ENCODE measurements around the gene VSIG10. TPM values are rescaled to one million over a fixed set of nuclear protein-coding genes. Genes with fewer than 3 reads are reported as not detected.

VSIG10 gene
- total RNA-seq, 1 experiment from 2014 or later = 97.4 TPM

GRCh38 chr12:118038137-118038536, 65.7 kb downstream of the VSIG10 start:
- H3K27ac ChIP-seq (ENCODE audit: insufficient read length, low read depth, low read length) = no peak overlapping the region
- peak overlapping the region; percentile 27 to 94 (median 73); a peak in 4 of 7 replicates for H3K27ac Mint-ChIP-seq
- H3K56ac ChIP-seq (ENCODE audit: insufficient read length, low read depth, low read length) = no peak overlapping the region
- no peaks in the 10 kb centered on the region for H3K9me3 ChIP-seq (ENCODE audit: control insufficient read depth, low read depth, low read length)
- H4K20me1 ChIP-seq (ENCODE audit: control insufficient read depth, insufficient read depth, insufficient read length) = no peaks in the 10 kb centered on the region
- H3K14ac ChIP-seq (ENCODE audit: insufficient read depth, low read length) = no peak overlapping the region
- no peak overlapping the region for H2BK12ac ChIP-seq (ENCODE audit: insufficient read length, low read depth, low read length)
- no peak overlapping the region for H4K91ac ChIP-seq (ENCODE audit: insufficient read length, low read depth, low read length)
- no peak overlapping the region for H3K4me2 ChIP-seq (ENCODE audit: insufficient read depth, insufficient read length, low read length)
- no peak for TF ChIP-seq CTCF (conservative IDR thresholded peaks at IDR 0.05)
- DNase-seq = no peak
- H3K9me3 Mint-ChIP-seq = no peaks in the 10 kb centered on the region; a peak in 1 of 5 replicates
- no peak overlapping the region for H3T11ph ChIP-seq (ENCODE audit: low read length)
- no CpG with 5 or more reads among the region's 6 CpGs for WGBS (ENCODE audit: extremely low coverage, insufficient read length, low lambda C conversion rate)
- H4K8ac ChIP-seq (replicated peaks; ENCODE audit: insufficient read length, low read depth, low read length) = no peak overlapping the region
- H3K4me3 Mint-ChIP-seq = no peak overlapping the region; a peak in 1 of 5 replicates
- H3K23ac ChIP-seq (ENCODE audit: insufficient read length, low read depth, low read length) = no peak overlapping the region
- no peak overlapping the region for H2BK15ac ChIP-seq (ENCODE audit: low read depth, low read length)
- H2BK20ac ChIP-seq (ENCODE audit: low read depth, low read length, poor library complexity, severe bottlenecking) = no peak overlapping the region
- no peaks in the 10 kb centered on the region for H3K79me1 ChIP-seq (ENCODE audit: insufficient read depth, low read depth, low read length, poor library complexity, severe bottlenecking)
- H3K4me1 Mint-ChIP-seq = peaks cover 0 to 13% of the 10 kb centered on the region in 2 experiments; a peak in 2 of 4 replicates
- H3K36me3 Mint-ChIP-seq (ENCODE audit: insufficient read depth in 1 of 3, low read depth in 3 of 3) = peaks cover 50 to 93% (median 77%) of the 10 kb centered on the region in 3 experiments
- H3K23me2 ChIP-seq (ENCODE audit: insufficient read length, low read depth, low read length, poor library complexity, severe bottlenecking) = no peaks in the 10 kb centered on the region
- no peak overlapping the region for H3K4ac ChIP-seq (ENCODE audit: low read depth, low read length)
- H2BK5ac ChIP-seq (ENCODE audit: insufficient read length, low read length) = no peak overlapping the region
- H2AK5ac ChIP-seq (ENCODE audit: insufficient read length, low read length) = no peak overlapping the region
- H3K4me1 ChIP-seq (ENCODE audit: insufficient read depth, low read length) = no peaks in the 10 kb centered on the region
- H4K5ac ChIP-seq (ENCODE audit: insufficient read length, low read depth, low read length) = no peak overlapping the region
- H3K27me3 ChIP-seq (ENCODE audit: insufficient read depth, low read length) = no peaks in the 10 kb centered on the region
- H2AFZ ChIP-seq (ENCODE audit: low read length) = no peak overlapping the region
- no peaks in the 10 kb centered on the region for H3K79me2 ChIP-seq (ENCODE audit: insufficient read depth, low read length)
- H3K9ac ChIP-seq (ENCODE audit: extremely low read depth, insufficient read length, low read length) = no peak overlapping the region
- H3K18ac ChIP-seq (ENCODE audit: insufficient read length, low read depth, low read length) = no peak overlapping the region
- H2BK120ac ChIP-seq (ENCODE audit: low read depth, low read length, poor library complexity, severe bottlenecking) = no peak overlapping the region
- H3K27me3 Mint-ChIP-seq (ENCODE audit: low read depth) = no peaks in the 10 kb centered on the region

Data from H9 (cell line).